GM12891 (cell line): ENCODE measurements around the gene FAM216A.
"Not testable (repeated sequence)": the region's sequence is repeated elsewhere in the genome, so short reads cannot be mapped to it uniquely, and the experiment has no call there.

Source experiments
- DNase-seq: peaks from one replicate; pipeline ENCODE4 v3.0.0; 2011; ENCODE audit warnings: low spot score; ENCODE audit not compliant: insufficient read length
- FAIRE-seq: peaks from 2 replicates; lab custom pipeline; 2011; peaks lifted over from hg19 to GRCh38; lab: Jason Lieb, UNC
- PAX5 ChIP-seq: IDR thresholded peaks from 2 replicates; pipeline ENCODE4 v1.6.1; 2011; ENCODE audit warnings: low read length, moderate library complexity, mild to moderate bottlenecking; ENCODE audit not compliant: insufficient read depth, severe bottlenecking
- POLR2A ChIP-seq: IDR thresholded peaks from 2 replicates; pipeline ENCODE4 v1.6.1; 2011; ENCODE audit warnings: low read depth, low read length, control low read depth
- POLR2AphosphoS5 ChIP-seq: IDR thresholded peaks from 2 replicates; pipeline ENCODE4 v1.6.1; 2011; ENCODE audit warnings: low read depth, low read length, control low read depth
- POU2F2 ChIP-seq: IDR thresholded peaks from 2 replicates; pipeline ENCODE4 v1.6.1; 2011; ENCODE audit warnings: low read depth, mild to moderate bottlenecking, control low read depth, low read length, moderate library complexity
- SPI1 ChIP-seq: IDR thresholded peaks from 2 replicates; pipeline ENCODE4 v1.6.1; 2011; ENCODE audit warnings: low read depth, low read length, control low read depth
- TAF1 ChIP-seq: IDR thresholded peaks from 2 replicates; pipeline ENCODE4 v1.6.1; 2011; ENCODE audit warnings: low read depth, low read length, control low read depth

FAM216A gene

DNA sequence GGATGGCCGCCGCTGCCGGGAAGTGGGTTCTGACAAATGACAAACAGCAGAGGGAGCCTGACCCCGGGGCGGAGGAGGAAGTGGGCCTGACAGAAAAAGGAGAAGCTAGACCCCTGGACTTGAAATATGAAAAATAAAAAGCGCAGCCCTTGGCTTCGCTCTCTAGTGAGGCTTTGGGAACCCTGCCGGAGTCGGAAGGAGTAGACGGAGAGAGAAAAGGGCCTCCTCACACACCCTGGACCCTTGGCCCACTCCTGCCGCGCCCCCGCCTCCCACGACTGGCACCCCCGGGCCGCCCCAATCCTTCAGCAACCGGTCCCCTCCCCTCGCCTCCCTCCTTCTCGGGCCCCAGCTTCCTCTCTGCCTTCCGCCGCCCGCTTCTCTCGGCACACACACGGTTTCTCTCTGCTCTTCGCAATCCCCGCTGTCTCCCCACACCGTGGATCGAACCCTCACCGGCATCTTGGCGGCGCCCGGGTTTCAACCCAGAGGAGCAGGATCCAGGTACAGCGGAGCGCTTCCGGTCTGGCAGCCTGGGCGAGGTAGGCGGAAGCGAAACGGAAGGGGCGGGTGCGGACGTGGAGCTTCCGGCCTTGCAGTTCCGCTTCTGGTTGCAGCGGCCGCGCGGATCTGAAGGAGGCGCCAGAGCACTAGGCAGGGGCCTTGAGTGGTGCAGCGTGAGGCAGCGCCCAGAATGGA is 18.7 kb upstream of the FAM216A start, which contains the start of gene ARPC3:
Gene ARPC3, minus strand, starts transcription at position 539 of the 699 bp plus-strand sequence. Its CDS starts 77 bp downstream, at position 462.
- FAIRE-seq (peak; percentile 93), DNase-seq (peak; percentile 79)

GRCh38 chr12:110451263-110451662 is 17.4 kb upstream of the FAM216A start:
- TF ChIP-seq POLR2A (no peak), PAX5 (no peak), POU2F2 (no peak)
- FAIRE-seq (no peak), DNase-seq (no peak)

More for the DNA sequence above, 18.7 kb upstream of the FAM216A start, which contains the start of gene ARPC3:
- TF ChIP-seq PAX5 (peak; percentile 54), SPI1 (peak; percentile 93), POLR2AphosphoS5 (peak; percentile 71), TAF1 (peak; percentile 65; the same call in 1 of the 2 replicates), POU2F2 (0 out of 2 replicates have a peak, but pooled peaks have one; percentile 63), POLR2A (peak; percentile 76)

DNA sequence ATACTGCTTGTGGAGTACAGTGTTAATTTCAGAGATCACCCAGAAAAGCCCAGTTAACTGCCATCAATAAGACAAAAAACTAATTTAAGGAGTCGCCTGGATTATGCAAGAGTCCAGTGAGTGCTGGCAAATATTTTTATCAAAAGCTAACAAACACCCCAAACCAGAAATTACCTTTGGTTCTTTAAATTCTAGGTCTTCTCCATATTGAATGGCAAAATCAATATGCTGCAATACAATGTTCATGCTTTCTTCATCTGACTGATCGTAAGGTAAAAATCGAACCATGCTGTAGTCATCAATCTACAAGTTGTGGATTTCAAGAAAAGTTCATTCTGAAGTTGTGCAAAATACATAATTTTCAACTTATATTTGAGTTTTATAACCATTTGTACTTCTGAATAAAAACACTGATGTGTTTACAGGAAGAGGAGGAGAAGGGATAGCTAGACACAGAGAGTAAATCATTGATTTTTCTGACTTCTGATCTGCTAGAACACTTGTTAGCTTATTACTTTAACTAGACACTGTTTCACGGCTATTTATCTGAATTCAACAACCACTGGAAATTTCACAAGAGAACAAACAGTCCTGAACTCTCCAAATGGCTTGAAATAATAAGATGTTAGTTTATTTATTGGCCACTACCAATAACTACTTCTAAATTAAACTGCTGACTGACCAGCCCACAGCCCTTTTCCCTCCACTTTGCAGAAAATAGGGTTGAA is 14.9 kb upstream of the FAM216A start:
- FAIRE-seq, result no peak
- no peak for DNase-seq
- no peak for TF ChIP-seq TAF1
- no peak for TF ChIP-seq POU2F2
- TF ChIP-seq POLR2A, result no peak
- TF ChIP-seq SPI1, result no peak
- no peak for TF ChIP-seq POLR2AphosphoS5
- no peak for TF ChIP-seq PAX5

- no peak for FAIRE-seq
- DNase-seq, result no peak
- TF ChIP-seq POLR2A (no peak), TAF1 (no peak), POU2F2 (no peak), PAX5 (no peak), POLR2AphosphoS5 (no peak), SPI1 (no peak)
These were observed 9.9 kb upstream of the FAM216A start for GRCh38 chr12:110458756-110459155.

GRCh38 chr12:110461189-110461588 is 7.5 kb upstream of the FAM216A start:
- not testable (repeated sequence) for FAIRE-seq, DNase-seq

DNA sequence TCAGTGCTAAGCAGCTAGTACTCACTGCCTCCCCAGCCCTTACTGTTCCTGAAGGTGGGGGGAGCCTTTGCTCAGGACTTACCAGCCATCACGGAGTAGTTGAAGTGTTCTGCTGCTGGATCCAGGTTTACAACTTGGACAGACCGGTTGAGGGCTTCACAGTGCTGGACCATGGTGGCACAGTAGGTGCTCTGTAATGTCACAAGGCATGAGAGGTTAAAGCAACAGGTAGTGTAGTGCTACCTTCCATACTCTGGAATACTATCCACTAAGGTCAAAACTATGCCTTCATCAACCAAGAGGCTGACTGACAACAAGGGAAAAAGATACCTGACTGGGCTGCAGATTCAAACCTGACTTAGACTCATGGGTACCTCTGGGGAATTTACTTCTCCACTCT is 3.6 kb upstream of the FAM216A start:
- FAIRE-seq (no peak), DNase-seq (no peak)
- TF ChIP-seq POLR2AphosphoS5, result no peak
- no peak for TF ChIP-seq PAX5

- FAIRE-seq, result not testable (repeated sequence)
These were observed 2.9 kb upstream of the FAM216A start for GRCh38 chr12:110465765-110466164.

GRCh38 chr12:110466791-110467190 is 1.9 kb upstream of the FAM216A start:
- no peak for DNase-seq
- FAIRE-seq, result no peak
- TF ChIP-seq TAF1 (no peak), POU2F2 (no peak), SPI1 (no peak), POLR2A (no peak), PAX5 (no peak), POLR2AphosphoS5 (no peak)

More at GRCh38 chr12:110465765-110466164, 2.9 kb upstream of the FAM216A start:
- not testable (repeated sequence) for DNase-seq

DNA sequence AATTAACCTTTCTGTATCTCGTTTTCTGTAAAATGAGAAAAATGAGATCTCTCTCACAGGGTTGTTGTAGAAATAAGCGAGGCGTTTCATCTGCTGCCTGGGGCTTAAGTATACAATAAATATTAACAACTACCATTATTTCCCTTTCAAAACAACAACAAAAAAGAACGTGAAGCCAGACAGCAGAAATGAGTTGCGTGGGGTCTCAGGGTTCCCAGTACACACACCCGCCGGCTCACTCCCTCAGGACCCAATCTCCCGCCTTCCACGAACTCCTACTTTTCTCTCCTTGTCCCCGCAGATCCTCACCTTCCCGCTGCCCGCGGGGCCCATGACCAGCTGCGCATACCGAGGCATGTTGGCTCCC is 815 bp upstream of the FAM216A start:
- FAIRE-seq (no peak), DNase-seq (no peak)
- TF ChIP-seq SPI1 (no peak), POLR2AphosphoS5 (no peak), POLR2A (no peak; the same call in none of the 2 replicates), TAF1 (no peak), PAX5 (no peak), POU2F2 (no peak)

GRCh38 chr12:110475426-110475825 is 6.8 kb downstream of the FAM216A start:
- TF ChIP-seq SPI1, result no peak
- no peak for TF ChIP-seq PAX5
- no peak for TF ChIP-seq POLR2AphosphoS5
- no peak for TF ChIP-seq POU2F2
- TF ChIP-seq TAF1, result no peak
- no peak for TF ChIP-seq POLR2A
- FAIRE-seq, result no peak
- DNase-seq, result no peak
